ENCODE results near the gene LILRA1.
"Not testable (repeated sequence)": the region's sequence is repeated elsewhere in the genome, so short reads cannot be mapped to it uniquely, and the experiment has no call there.

- TF ChIP-seq CTCF, EP300, POLR2A (IDR thresholded peaks at IDR 0.05): not testable (repeated sequence)
These were observed 15.2 kb upstream of the LILRA1 start for GRCh38 chr19:54578268-54578667.

Measured in upper lobe of left lung (tissue), 4 donors.